Transverse colon (tissue), 4 donors: ENCODE results near the gene CTCF. TPM values are rescaled to one million over a fixed set of nuclear protein-coding genes. Genes with fewer than 3 reads are reported as not detected.
A peak's percentile ranks its signal among the peaks of the same experiment; 100 is the strongest.

Source experiments
- DNase-seq: peaks from one replicate; pipeline ENCODE4 v3.0.0-alpha.2; 2019
- H3K27ac ChIP-seq, 4 donors: fragments of 200-600 bp; sonication (generic); 2 replicates each; pipeline ENCODE4 v1.5.1; 2016 to 2018; ENCODE audit warnings: inconsistent platforms in 4 of 4
- H3K27me3 ChIP-seq: fragments of 200-600 bp; sonication (generic); 2 replicates; pipeline ENCODE4 v1.5.1; 2017; ENCODE audit warnings: inconsistent platforms
- H3K36me3 ChIP-seq, 4 donors: fragments of 200-600 bp; sonication (generic); 2 replicates each; pipeline ENCODE4 v1.5.1; 2017 to 2019; ENCODE audit warnings: inconsistent platforms in 4 of 4
- H3K4me1 ChIP-seq, 4 donors: fragments of 200-600 bp; sonication (generic); 2 replicates each; pipeline ENCODE4 v1.5.1; 2017 to 2020; ENCODE audit warnings: inconsistent platforms in 4 of 4
- H3K4me3 ChIP-seq, 4 donors: fragments of 200-600 bp; sonication (generic); 1 replicate in 1 of 4; 2 replicates in 3 of 4; pipeline versions ENCODE4 v1.5.1 to v1.6.1; 2017 to 2019; ENCODE audit warnings: inconsistent platforms in 4 of 4
- H3K9me3 ChIP-seq, 2 donors: fragments of 200-600 bp; sonication (generic); 2 replicates each; pipeline ENCODE4 v1.5.1; 2017 to 2019; ENCODE audit warnings: inconsistent platforms in 2 of 2
- CTCF ChIP-seq, 5 experiments: fragments of 200-600 bp in 3 of 5; fragments of 450-650 bp in 2 of 5; sonication (generic) in 3 of 5; IDR thresholded peaks; 1 replicate in 2 of 5; 2 replicates in 3 of 5; pipeline ENCODE4 v1.5.1; 2016 to 2017; ENCODE audit warnings: antibody characterized with exemption in 5 of 5, inconsistent platforms in 3 of 5, mild to moderate bottlenecking in 2 of 5, moderate library complexity in 1 of 5
- EP300 ChIP-seq: sonication (generic); formaldehyde crosslinking; IDR thresholded peaks from one replicate; pipeline ENCODE4 v1.6.1; 2017; ENCODE audit warnings: antibody characterized with exemption, low read depth
- POLR2A ChIP-seq: fragments of 450-650 bp; IDR thresholded peaks from one replicate; pipeline ENCODE4 v1.6.1; 2016; ENCODE audit warnings: antibody characterized with exemption, mild to moderate bottlenecking, moderate library complexity
- POLR2AphosphoS5 ChIP-seq, 3 donors: sonication (generic); formaldehyde crosslinking; IDR thresholded peaks; one replicate each; pipeline ENCODE4 v1.6.1; 2016; ENCODE audit warnings: antibody characterized with exemption in 3 of 3
- WGBS, 2 donors: methylation state at CpG; one replicate each; pipeline ENCODE4 v1.1.5; 2018; ENCODE audit warnings: low coverage in 1 of 2; 5-methylcytosine and 5-hydroxymethylcytosine counted together
- in situ Hi-C, 4 donors: fragments of 200-750 bp; cut with MboI; loops; one replicate each; pipeline versions ENCODE4 v1.15.0 to v1.15.1; 2017; ENCODE audit warnings: low sequenced_read_pairs in 3 of 4, low pct_ligation_motif_present in 1 of 4, low pct_unique_long_range_greater_than_20kb in 1 of 4
- intact Hi-C: fragments of 100-400 bp; cut with DNase I; formaldehyde crosslinking; loops from one replicate; pipeline ENCODE4 v1.15.1; 2023; ENCODE audit warnings: low total_unique reads
- total RNA-seq, 4 donors: library from RNA; depleted of rRNA; stranded (reverse); fragments of >200 nt; gene quantifications; one replicate each; pipeline ENCODE4 v1.1.0, GENCODE V29; 2016

The CTCF gene
- total RNA-seq, 4 donors from 2014 or later, result 40.0 to 46.8 (median 41.9) TPM

- H3K4me3 ChIP-seq, result peak overlapping the region; percentile 40 to 73 (median 65)
- no peaks in the 10 kb centered on the region for H3K36me3 ChIP-seq
- TF ChIP-seq POLR2A, result peak; percentile 19
- no peak for TF ChIP-seq EP300
- peak in 1 of 3 donors; percentile 10 for TF ChIP-seq POLR2AphosphoS5 (IDR thresholded peaks at IDR 0.05)
- TF ChIP-seq CTCF (IDR thresholded peaks at IDR 0.05), result no peak
- intact Hi-C loops, result no loop called here
- peaks cover 17% of the 10 kb centered on the region for H3K27me3 ChIP-seq
- in situ Hi-C loops, result no loop called here
- 2% methylated on average over 48 of the region's 97 CpGs; no CpG with 5 or more reads in 1 of the 2 donors for WGBS, 2 donors
- H3K9me3 ChIP-seq, result no peaks in the 10 kb centered on the region
- H3K4me1 ChIP-seq, result peaks cover 12 to 30% (median 24%) of the 10 kb centered on the region in 4 donors
- H3K27ac ChIP-seq, result peak overlapping the region; percentile 66 to 82 (median 78)
- peak; percentile 73 for DNase-seq
Measured at GRCh38 chr16:67537636-67538591, 24.4 kb upstream of the CTCF start.

- Histone ChIP-seq H3K36me3 (no peaks in the 10 kb centered on the region), H3K4me1 (peaks cover 12 to 30% (median 24%) of the 10 kb centered on the region in 4 donors), H3K9me3 (no peaks in the 10 kb centered on the region), H3K27ac (peak overlapping the region; percentile 66 to 82 (median 78)), H3K4me3 (peak overlapping the region in 3 of 4 donors; percentile 40 to 66 (median 64)), H3K27me3 (peaks cover 17% of the 10 kb centered on the region)
- 44% methylated on average over 18 of the region's 23 CpGs; no CpG with 5 or more reads in 1 of the 2 donors for WGBS, 2 donors
- no peak for DNase-seq
- intact Hi-C loops, result no loop called here
- in situ Hi-C loops, result no loop called here
- no peak for TF ChIP-seq POLR2AphosphoS5 (IDR thresholded peaks at IDR 0.05)
- no peak for TF ChIP-seq POLR2A
- TF ChIP-seq EP300, result no peak
- TF ChIP-seq CTCF (IDR thresholded peaks at IDR 0.05), result no peak
Measured at GRCh38 chr16:67538666-67539101, 23.6 kb upstream of the CTCF start.

GRCh38 chr16:67539271-67539670 is 23.1 kb upstream of the CTCF start:
- no peak for DNase-seq
- Histone ChIP-seq H3K27me3 (peaks cover 17% of the 10 kb centered on the region), H3K4me3 (no peak overlapping the region), H3K4me1 (peaks cover 12 to 30% (median 24%) of the 10 kb centered on the region in 4 donors), H3K36me3 (no peaks in the 10 kb centered on the region), H3K9me3 (no peaks in the 10 kb centered on the region), H3K27ac (peak overlapping the region in 1 of 4 donors; percentile 82)
- in situ Hi-C loops (no loop called here), intact Hi-C loops (no loop called here)
- TF ChIP-seq CTCF (IDR thresholded peaks at IDR 0.05) (no peak), POLR2AphosphoS5 (IDR thresholded peaks at IDR 0.05) (no peak), POLR2A (no peak), EP300 (no peak)
- WGBS, 2 donors, result 58 to 80% methylated on average over 1 to 4 of the region's 4 CpGs
